Ishikawa (cell line): ENCODE data around the gene MARF1.

Experiments
- CEBPB ChIP-seq: IDR thresholded peaks from 2 replicates; pipeline ENCODE4 v1.6.1; 2012
- CREB1 ChIP-seq: IDR thresholded peaks from 2 replicates; pipeline ENCODE4 v1.6.1; 2012; ENCODE audit warnings: low read depth
- EGR1 ChIP-seq: IDR thresholded peaks from 2 replicates; pipeline ENCODE4 v1.6.1; 2012
- EP300 ChIP-seq: IDR thresholded peaks from 2 replicates; pipeline ENCODE4 v1.6.1; 2012; ENCODE audit warnings: borderline replicate concordance
- FOXM1 ChIP-seq: IDR thresholded peaks from 2 replicates; pipeline ENCODE4 v1.6.1; 2012; ENCODE audit warnings: low read depth, borderline replicate concordance
- MAX ChIP-seq: IDR thresholded peaks from 2 replicates; pipeline ENCODE4 v1.6.1; 2012
- NFIC ChIP-seq: IDR thresholded peaks from 2 replicates; pipeline ENCODE4 v1.6.1; 2012
- RAD21 ChIP-seq: IDR thresholded peaks from 2 replicates; pipeline ENCODE4 v1.6.1; 2012; ENCODE audit warnings: low read depth
- REST ChIP-seq: IDR thresholded peaks from 2 replicates; pipeline ENCODE4 v1.6.1; 2012; ENCODE audit warnings: low read depth, mild to moderate bottlenecking
- TAF1 ChIP-seq: IDR thresholded peaks from 2 replicates; pipeline ENCODE4 v1.6.1; 2012; ENCODE audit warnings: low read depth, mild to moderate bottlenecking
- TCF12 ChIP-seq: IDR thresholded peaks from 2 replicates; pipeline ENCODE4 v1.6.1; 2012; ENCODE audit warnings: low read depth
- TEAD4 ChIP-seq: IDR thresholded peaks from 2 replicates; pipeline ENCODE4 v1.6.1; 2012
- YY1 ChIP-seq: IDR thresholded peaks from 2 replicates; pipeline ENCODE4 v1.6.1; 2012; ENCODE audit warnings: low read depth
- ZBTB7A ChIP-seq: IDR thresholded peaks from 2 replicates; pipeline ENCODE4 v1.6.1; 2012; ENCODE audit warnings: low read depth
- TF ChIP-seq, protein P1 (sequence below): IDR thresholded peaks from 2 replicates; pipeline ENCODE4 v1.6.1; 2012

The MARF1 gene

DNA sequence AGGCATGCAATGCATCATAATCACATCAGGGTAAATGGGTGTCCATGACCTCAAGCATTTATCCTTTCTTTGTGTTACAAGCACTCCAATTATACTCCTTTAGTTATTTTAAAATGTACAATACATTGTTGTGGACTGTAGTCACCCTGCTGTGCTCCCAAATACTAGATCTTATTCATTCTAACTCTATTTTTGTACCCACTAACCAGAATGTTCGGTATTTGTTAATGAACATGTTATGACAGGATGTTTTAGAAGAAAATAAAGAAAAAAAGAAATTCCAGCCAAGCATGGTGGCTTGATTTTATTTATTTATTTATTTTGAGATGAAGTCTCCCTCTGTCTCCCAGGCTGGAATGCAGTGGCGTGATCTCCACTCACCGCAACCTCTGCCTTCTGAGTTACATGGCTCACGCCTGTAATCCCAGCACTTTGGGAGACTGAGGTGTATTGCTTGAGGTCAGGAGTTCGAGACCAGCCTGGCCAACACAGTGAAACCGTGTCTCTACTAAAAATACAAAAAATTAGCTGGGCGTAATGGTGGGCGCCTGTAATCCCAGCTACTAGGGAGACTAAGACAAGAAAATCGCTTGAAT is 5.3 kb upstream of the MARF1 start:
- TF ChIP-seq REST (no peak), YY1 (no peak), EGR1 (no peak), TCF12 (no peak), TAF1 (no peak), RAD21 (no peak), EP300 (no peak), ZBTB7A (no peak), CEBPB (no peak), CREB1 (no peak), TEAD4 (no peak), NFIC (no peak), FOXM1 (no peak), MAX (no peak)
- TF ChIP-seq, protein P1, sequence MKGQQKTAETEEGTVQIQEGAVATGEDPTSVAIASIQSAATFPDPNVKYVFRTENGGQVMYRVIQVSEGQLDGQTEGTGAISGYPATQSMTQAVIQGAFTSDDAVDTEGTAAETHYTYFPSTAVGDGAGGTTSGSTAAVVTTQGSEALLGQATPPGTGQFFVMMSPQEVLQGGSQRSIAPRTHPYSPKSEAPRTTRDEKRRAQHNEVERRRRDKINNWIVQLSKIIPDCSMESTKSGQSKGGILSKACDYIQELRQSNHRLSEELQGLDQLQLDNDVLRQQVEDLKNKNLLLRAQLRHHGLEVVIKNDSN: no peak

GRCh38 chr16:15647294-15648014 is 4.5 kb upstream of the MARF1 start:
- TF ChIP-seq TEAD4 (no peak), REST (no peak), RAD21 (no peak)

- no peak for TF ChIP-seq YY1
- TF ChIP-seq FOXM1: no peak
- TF ChIP-seq TCF12: no peak
- no peak for TF ChIP-seq REST
- no peak for TF ChIP-seq RAD21
- TF ChIP-seq NFIC: no peak
- no peak for TF ChIP-seq EP300
- no peak for TF ChIP-seq MAX
- TF ChIP-seq ZBTB7A: no peak
- TF ChIP-seq, protein P1: no peak
Observed at GRCh38 chr16:15644267-15644961, 1.5 kb upstream of the MARF1 start.

- TF ChIP-seq REST (no peak), NFIC (no peak), ZBTB7A (no peak), EP300 (no peak), MAX (no peak), RAD21 (no peak), TAF1 (no peak), CREB1 (no peak)
- TF ChIP-seq, protein P1: no peak
Observed at GRCh38 chr16:15643946-15644250, 944 bp upstream of the MARF1 start.
